NCI-H226 (cell line): ENCODE results near the gene WDR27.

Experiments used
- DNase-seq: peaks from one replicate; pipeline ENCODE4 v3.0.0-alpha.2; 2015

WDR27 gene

GRCh38 chr6:169425628-169426370 is 276.0 kb downstream of the WDR27 start:
- peak; percentile 17 for DNase-seq

GRCh38 chr6:169424821-169425240 is 277.0 kb downstream of the WDR27 start:
- DNase-seq, result peak; percentile 93

- no peak for DNase-seq
These were observed 277.6 kb downstream of the WDR27 start for GRCh38 chr6:169424149-169424804.

- DNase-seq, result no peak
These were observed 280.1 kb downstream of the WDR27 start for GRCh38 chr6:169421586-169422264.

GRCh38 chr6:169420912-169421543 is 280.8 kb downstream of the WDR27 start:
- no peak for DNase-seq

GRCh38 chr6:169417101-169417500 is 284.7 kb downstream of the WDR27 start:
- no peak for DNase-seq

- DNase-seq, result no peak
These were observed 285.6 kb downstream of the WDR27 start for GRCh38 chr6:169416249-169416648.

GRCh38 chr6:169415179-169415578 is 286.6 kb downstream of the WDR27 start:
- DNase-seq, result no peak

- no peak for DNase-seq
These were observed 290.1 kb downstream of the WDR27 start for GRCh38 chr6:169411722-169412121.

- DNase-seq, result no peak
These were observed 290.5 kb downstream of the WDR27 start for GRCh38 chr6:169411296-169411695.

- no peak for DNase-seq
These were observed 292.0 kb downstream of the WDR27 start for GRCh38 chr6:169409742-169410312.

- no peak for DNase-seq
These were observed 294.5 kb downstream of the WDR27 start for GRCh38 chr6:169407325-169407724.
